Nephron progenitor cell (in vitro differentiated cells): ENCODE results near the gene MAP7D2.

Experiments
- DNase-seq: peaks from one replicate; pipeline ENCODE4 v3.0.0; 2021
- H3K27ac Mint-ChIP-seq: 2 replicates; pipeline ENCODE4 v1.8.0; 2021; ENCODE audit warnings: mild to moderate bottlenecking, moderate library complexity, mixed read lengths
- H3K27me3 Mint-ChIP-seq: 2 replicates; pipeline ENCODE4 v1.8.0; 2021; ENCODE audit warnings: mild to moderate bottlenecking, low read depth, mixed read lengths; ENCODE audit not compliant: poor library complexity
- H3K36me3 Mint-ChIP-seq: 2 replicates; pipeline ENCODE4 v1.8.0; 2021; ENCODE audit warnings: low read depth, mixed read lengths
- H3K4me1 Mint-ChIP-seq: 2 replicates; pipeline ENCODE4 v1.8.0; 2021; ENCODE audit warnings: mixed read lengths
- H3K4me3 Mint-ChIP-seq: 2 replicates; pipeline ENCODE4 v1.8.0; 2021; ENCODE audit warnings: mild to moderate bottlenecking, moderate library complexity, mixed read lengths
- H3K9me3 Mint-ChIP-seq: 2 replicates; pipeline ENCODE4 v1.8.0; 2021; ENCODE audit warnings: mild to moderate bottlenecking, moderate library complexity, mixed read lengths
- TF ChIP-seq, protein P1 (sequence below): fragments of 200-600 bp; sonication (generic); IDR thresholded peaks from 2 replicates; pipeline ENCODE4 v1.5.0; 2021; ENCODE audit warnings: antibody characterized with exemption

MAP7D2 gene

DNA sequence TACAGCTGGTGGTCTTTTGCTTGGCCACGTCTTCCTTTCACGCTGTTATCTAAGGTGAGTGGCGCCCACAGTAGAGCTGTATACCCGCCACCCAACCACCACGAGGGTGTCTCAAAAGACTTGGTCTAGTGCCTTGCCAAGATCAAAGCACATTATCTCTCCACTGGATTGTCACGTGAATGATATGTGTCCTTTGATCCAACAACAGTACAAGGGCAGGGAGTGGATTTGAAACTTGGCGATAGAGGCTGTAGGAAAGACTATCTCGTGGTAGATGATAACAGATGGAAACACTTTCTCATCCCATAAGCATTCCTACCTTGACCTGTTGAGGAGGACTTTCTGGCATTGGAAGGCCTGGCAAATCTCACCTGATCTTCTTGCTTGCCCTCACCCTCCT is 88.1 kb downstream of the MAP7D2 start:
- H3K9me3 Mint-ChIP-seq = peaks cover 52% of the 10 kb centered on the region
- TF ChIP-seq, protein P1, sequence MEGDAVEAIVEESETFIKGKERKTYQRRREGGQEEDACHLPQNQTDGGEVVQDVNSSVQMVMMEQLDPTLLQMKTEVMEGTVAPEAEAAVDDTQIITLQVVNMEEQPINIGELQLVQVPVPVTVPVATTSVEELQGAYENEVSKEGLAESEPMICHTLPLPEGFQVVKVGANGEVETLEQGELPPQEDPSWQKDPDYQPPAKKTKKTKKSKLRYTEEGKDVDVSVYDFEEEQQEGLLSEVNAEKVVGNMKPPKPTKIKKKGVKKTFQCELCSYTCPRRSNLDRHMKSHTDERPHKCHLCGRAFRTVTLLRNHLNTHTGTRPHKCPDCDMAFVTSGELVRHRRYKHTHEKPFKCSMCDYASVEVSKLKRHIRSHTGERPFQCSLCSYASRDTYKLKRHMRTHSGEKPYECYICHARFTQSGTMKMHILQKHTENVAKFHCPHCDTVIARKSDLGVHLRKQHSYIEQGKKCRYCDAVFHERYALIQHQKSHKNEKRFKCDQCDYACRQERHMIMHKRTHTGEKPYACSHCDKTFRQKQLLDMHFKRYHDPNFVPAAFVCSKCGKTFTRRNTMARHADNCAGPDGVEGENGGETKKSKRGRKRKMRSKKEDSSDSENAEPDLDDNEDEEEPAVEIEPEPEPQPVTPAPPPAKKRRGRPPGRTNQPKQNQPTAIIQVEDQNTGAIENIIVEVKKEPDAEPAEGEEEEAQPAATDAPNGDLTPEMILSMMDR = no peak
- DNase-seq = no peak
- H3K4me3 Mint-ChIP-seq = no peak overlapping the region
- peaks cover 4% of the 10 kb centered on the region for H3K27me3 Mint-ChIP-seq
- no peaks in the 10 kb centered on the region for H3K4me1 Mint-ChIP-seq
- peaks cover 6% of the 10 kb centered on the region for H3K36me3 Mint-ChIP-seq
- no peak overlapping the region for H3K27ac Mint-ChIP-seq

DNA sequence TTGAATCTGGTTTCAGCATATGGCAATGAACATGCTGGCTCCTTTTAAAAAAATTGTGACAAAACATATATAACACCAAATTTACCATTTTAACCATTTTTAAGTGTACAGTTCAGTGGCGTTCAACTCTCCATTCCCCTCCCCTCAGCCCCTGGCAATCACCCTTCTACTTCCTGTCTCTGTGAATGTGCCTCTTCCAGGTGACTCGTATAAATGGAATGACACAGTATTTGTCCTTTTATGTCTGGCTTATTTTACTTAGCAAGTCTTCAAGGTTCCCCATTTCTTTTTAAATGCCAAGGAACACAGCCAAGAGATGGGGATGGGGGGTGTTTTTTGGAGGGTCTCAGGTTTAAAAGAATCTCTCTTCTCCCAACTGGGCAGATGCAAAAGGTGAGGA is 90.4 kb downstream of the MAP7D2 start:
- Mint-ChIP-seq H3K9me3 (peaks cover 63% of the 10 kb centered on the region), H3K36me3 (peaks cover 20% of the 10 kb centered on the region), H3K4me1 (no peaks in the 10 kb centered on the region), H3K4me3 (no peak overlapping the region), H3K27ac (no peak overlapping the region), H3K27me3 (peaks cover 6% of the 10 kb centered on the region)
- TF ChIP-seq, protein P1 = no peak
- DNase-seq = no peak

GRCh38 chrX:20019672-20020365 is 96.9 kb downstream of the MAP7D2 start:
- no peak overlapping the region for H3K4me3 Mint-ChIP-seq
- TF ChIP-seq, protein P1 = no peak
- H3K36me3 Mint-ChIP-seq = peaks cover 33% of the 10 kb centered on the region
- H3K27me3 Mint-ChIP-seq = peaks cover 6% of the 10 kb centered on the region
- H3K27ac Mint-ChIP-seq = peak overlapping the region; percentile 7
- no peak for DNase-seq
- peaks cover 86% of the 10 kb centered on the region for H3K9me3 Mint-ChIP-seq
- H3K4me1 Mint-ChIP-seq = no peaks in the 10 kb centered on the region

DNA sequence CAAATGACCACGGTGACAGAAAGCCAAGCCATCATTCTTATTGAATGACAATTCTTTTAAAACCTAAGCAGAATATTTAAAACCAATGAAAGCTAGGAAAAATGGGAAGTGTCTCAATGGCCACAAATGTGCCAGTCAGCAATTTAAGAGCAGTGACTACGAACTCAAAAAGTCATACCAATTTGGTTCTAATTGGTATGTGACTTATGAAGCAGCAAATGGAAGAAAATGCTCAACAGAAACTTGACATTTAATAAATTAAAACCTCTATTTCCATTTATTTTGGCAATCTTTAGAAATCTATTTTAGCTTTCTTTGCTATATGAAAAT is 100.1 kb downstream of the MAP7D2 start:
- no peaks in the 10 kb centered on the region for H3K4me1 Mint-ChIP-seq
- peaks cover 85% of the 10 kb centered on the region for H3K9me3 Mint-ChIP-seq
- H3K4me3 Mint-ChIP-seq = no peak overlapping the region
- no peaks in the 10 kb centered on the region for H3K27me3 Mint-ChIP-seq
- TF ChIP-seq, protein P1 = no peak
- H3K27ac Mint-ChIP-seq = no peak overlapping the region
- peaks cover 27% of the 10 kb centered on the region for H3K36me3 Mint-ChIP-seq
- DNase-seq = no peak

- Mint-ChIP-seq H3K27me3 (no peaks in the 10 kb centered on the region), H3K4me3 (no peak overlapping the region), H3K36me3 (peaks cover 27% of the 10 kb centered on the region), H3K27ac (no peak overlapping the region), H3K9me3 (peaks cover 82% of the 10 kb centered on the region), H3K4me1 (no peaks in the 10 kb centered on the region)
- TF ChIP-seq, protein P1 = no peak
- DNase-seq = no peak
Measured at GRCh38 chrX:20015945-20016615, 100.6 kb downstream of the MAP7D2 start.

GRCh38 chrX:20015422-20015821 is 101.3 kb downstream of the MAP7D2 start:
- H3K4me3 Mint-ChIP-seq = no peak overlapping the region
- no peaks in the 10 kb centered on the region for H3K4me1 Mint-ChIP-seq
- H3K27ac Mint-ChIP-seq = no peak overlapping the region
- peaks cover 82% of the 10 kb centered on the region for H3K9me3 Mint-ChIP-seq
- H3K27me3 Mint-ChIP-seq = no peaks in the 10 kb centered on the region
- DNase-seq = no peak
- TF ChIP-seq, protein P1 = no peak
- peaks cover 27% of the 10 kb centered on the region for H3K36me3 Mint-ChIP-seq
